Right ventricle myocardium superior (tissue), 1 donor: Measurements from ENCODE around the gene TNFRSF19. TPM values are rescaled to one million over a fixed set of nuclear protein-coding genes. Genes with fewer than 3 reads are reported as not detected.

Experiments
- ATAC-seq: fragments of 200-7000 bp; cut with Tn5 transposase; one replicate; pipeline ENCODE4 v1.9.1; 2020; ENCODE audit warnings: mild to moderate bottlenecking; ENCODE audit not compliant: poor library complexity
- DNase-seq: peaks from one replicate; pipeline ENCODE4 v3.0.0-alpha.2; 2020
- intact Hi-C: fragments of 100-400 bp; cut with DNase I; formaldehyde crosslinking; loops from one replicate; pipeline ENCODE4 v1.11.2; 2022
- total RNA-seq: library from RNA; stranded (reverse); fragmentation: NEBNext Ultra II Directional; extraction: Animal tissue kit (Norgen Biotek cat#: 25700); gene quantifications from one replicate; pipeline ENCODE4 v1.2.1, GENCODE V29; 2021
- donor health status: DM: no; HTN: yes; CAD: no; lungs with severe emphysema.

Gene TNFRSF19
- total RNA-seq, 1 donor from 2014 or later, result 30.2 TPM

- DNase-seq, result no peak
- intact Hi-C loops, result no loop called here
- ATAC-seq, result peak; percentile 31
These were observed 48.1 kb downstream of the TNFRSF19 start for GRCh38 chr13:23618341-23618740.

DNA sequence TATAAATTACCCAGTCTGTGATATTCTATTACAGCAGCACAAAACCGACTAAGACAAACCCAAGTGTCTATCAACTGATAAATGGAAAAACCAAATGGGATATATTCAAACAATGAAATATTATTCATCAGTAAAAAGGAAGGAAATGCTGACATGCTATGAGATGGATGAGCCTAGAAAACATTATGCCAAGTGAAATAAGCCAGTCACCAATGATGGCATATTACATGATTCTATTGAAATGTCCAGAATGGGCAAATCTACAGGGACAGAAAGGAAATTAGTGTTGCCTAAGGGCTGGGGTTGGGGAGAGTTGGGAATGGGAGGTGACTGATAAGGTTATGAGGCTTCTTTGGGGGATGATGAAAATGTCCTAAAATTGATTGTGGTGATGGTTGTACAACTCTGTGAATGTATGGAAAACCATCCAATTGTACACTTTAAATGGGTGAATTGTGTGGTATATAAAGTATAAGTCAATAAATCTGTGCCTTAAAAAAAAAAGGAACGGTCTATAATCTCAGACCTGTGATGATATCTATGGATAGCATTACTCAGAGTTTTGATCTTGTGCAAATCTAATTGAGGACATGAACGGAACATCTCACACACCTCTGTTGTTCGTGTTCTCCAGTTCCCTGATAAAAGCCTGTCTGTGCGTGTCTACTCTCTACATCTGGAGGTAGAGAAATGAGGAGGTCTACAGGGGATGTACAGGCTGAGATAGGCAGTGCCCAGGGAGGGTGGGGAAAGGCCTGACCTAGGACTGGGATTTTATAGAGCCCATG is 49.0 kb downstream of the TNFRSF19 start:
- intact Hi-C loops, result no loop called here
- DNase-seq (no peak), ATAC-seq (no peak)

- DNase-seq (no peak), ATAC-seq (no peak)
- intact Hi-C loops, result no loop called here
These were observed 50.0 kb downstream of the TNFRSF19 start for GRCh38 chr13:23620211-23620610.

DNA sequence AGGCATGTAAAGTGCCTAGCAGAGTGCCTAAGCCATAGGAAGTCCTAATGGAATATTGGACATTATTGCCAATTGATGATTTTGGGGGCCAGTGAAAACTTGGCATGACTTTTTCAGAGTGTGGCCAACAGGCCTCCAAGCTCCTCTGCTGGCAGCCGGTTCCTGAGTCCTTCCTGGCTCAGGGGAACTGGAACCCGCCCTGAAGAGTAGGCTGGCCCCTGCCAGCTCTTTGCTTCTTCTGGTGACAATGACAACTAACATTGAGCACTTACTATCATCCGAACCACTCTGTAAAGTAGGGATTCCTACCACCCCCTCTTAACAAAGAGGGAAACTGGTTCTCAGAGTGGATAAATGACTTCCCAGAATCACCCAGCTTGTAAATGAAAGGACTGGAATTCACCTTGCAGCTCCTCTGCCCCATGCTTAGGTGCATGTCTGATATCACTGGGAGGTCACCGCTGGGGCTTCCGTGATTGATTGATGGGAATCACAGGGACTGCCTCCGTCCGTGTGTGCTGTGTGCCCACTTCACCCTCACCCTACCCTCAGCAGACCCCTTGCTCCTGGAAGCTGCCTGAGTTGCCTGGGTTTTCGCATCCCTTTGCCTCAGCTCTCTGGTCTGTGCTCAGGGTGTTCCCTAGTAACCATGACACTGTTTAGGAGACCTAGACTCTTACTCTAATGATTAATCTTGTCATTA is 50.6 kb downstream of the TNFRSF19 start:
- ATAC-seq (peak; percentile 64), DNase-seq (no peak)
- intact Hi-C loops, result no loop called here

DNA sequence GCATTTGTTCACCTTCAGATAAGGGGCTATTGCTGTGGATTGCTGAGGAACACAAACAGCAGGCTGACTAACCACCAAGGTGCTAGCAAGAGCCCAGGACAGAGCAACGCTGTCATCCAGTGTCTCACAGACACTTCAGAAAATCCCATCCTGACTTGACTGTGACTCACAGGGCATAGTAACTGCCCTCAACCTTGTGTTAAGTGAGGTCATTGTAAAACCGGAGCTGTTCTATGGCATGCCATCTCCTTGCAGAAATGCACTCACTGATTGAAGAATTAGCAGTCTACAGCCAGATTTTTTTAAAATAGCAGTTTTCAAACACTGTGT is 51.1 kb downstream of the TNFRSF19 start:
- intact Hi-C loops, result no loop called here
- ATAC-seq (peak; percentile 57), DNase-seq (no peak)

- intact Hi-C loops, result no loop called here
- DNase-seq (no peak), ATAC-seq (no peak)
These were observed 52.8 kb downstream of the TNFRSF19 start for GRCh38 chr13:23622985-23623384.

DNA sequence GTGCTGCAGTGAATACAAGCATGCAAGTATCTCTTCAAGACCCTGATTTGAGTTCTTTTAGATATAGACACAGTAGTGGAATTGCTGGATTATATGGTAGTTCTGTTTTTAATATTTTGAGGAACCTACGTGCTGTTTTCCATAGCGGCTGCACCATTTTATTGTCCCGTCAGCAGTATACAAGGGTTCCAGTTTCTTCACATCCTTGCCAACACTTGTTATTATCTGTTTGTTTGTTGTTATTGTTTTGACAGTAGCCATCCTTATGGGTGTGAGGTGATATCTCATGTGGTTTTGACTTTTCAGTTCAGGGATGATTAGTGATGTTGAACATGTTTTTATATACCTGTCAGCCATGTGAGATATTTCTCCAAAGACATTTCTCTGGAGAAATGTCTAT is 53.2 kb downstream of the TNFRSF19 start:
- ATAC-seq, result no peak
- no peak for DNase-seq
- intact Hi-C loops, result no loop called here

GRCh38 chr13:23626700-23627099 is 56.5 kb downstream of the TNFRSF19 start:
- ATAC-seq (peak; percentile 71), DNase-seq (no peak)
- intact Hi-C loops, result no loop called here

DNA sequence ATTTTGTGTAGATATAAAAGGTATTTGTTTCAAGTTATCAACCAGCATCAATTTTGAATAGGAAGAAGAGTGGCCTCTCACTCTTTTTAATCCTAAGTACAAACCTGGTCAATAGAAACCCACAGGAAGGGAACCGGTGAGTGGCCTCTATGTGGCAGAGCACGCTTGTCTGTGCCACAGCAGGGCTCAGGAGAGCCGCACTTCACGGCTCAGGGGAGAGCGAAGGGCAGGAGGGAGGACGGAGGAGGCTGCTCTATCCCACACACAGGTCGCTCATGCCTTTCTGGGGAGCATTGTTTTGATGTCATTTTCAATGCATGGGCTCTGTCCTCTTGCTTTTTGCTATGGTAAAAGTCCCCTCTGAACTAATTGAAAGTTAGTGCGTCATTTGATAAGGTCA is 57.2 kb downstream of the TNFRSF19 start:
- intact Hi-C loops, result no loop called here
- ATAC-seq (peak; percentile 14), DNase-seq (no peak)

DNA sequence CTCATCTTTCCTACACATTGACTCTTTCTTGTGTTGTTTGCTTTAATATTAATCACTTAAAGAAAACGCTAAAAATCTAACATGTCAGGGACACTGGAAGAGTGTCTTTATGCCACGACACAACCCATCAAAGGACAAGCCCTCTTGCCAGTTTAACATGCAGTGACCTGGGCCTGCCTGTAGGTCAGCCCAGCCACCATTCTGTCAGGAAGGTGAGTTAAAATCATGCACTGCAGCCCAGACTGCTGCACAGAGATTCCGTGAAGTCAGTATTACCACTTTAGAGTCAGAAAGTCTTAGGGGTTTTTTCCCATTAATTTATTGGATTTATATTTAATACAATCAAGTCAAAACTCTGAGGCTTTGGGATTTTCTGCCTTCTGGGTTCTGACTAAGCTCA is 58.0 kb downstream of the TNFRSF19 start:
- intact Hi-C loops, result no loop called here
- ATAC-seq (peak; percentile 24), DNase-seq (no peak)

- DNase-seq (no peak), ATAC-seq (peak; percentile 65)
- intact Hi-C loops, result no loop called here
These were observed 58.8 kb downstream of the TNFRSF19 start for GRCh38 chr13:23628765-23629565.

DNA sequence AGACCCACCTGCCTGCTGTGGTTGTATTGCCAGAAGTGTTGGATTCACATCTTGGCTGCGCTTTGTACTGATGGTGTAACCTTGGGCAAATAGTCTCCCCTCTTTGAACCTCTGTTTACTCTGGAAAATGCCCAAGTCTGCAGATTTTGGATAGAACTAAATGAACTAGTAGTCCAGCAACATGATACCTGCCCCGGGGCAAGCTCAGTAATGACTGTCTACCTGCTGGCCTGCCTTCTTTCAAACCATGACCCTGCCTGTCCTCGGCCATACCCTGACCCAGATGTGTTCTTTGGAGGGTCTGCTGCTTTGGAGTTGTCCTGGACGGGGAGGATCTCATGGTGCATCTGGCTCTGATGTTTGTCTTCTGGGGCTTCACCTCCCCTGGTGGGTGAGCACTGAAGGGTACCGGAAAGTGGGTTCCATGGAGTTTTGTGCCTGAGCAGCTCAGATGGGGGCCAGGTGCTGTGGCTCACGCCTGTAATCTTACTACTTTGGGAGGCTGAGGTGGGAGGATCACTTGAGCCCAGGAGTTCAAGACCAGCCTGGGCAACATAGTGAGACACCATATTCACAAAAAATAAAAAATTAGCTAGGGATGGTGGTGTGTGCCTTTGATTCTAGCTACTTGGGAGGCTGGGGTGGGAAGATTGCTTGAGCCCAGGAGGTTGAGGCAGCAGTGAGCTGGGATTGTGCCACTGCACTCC is 59.5 kb downstream of the TNFRSF19 start:
- intact Hi-C loops, result no loop called here
- DNase-seq, result no peak
- ATAC-seq, result no peak

DNA sequence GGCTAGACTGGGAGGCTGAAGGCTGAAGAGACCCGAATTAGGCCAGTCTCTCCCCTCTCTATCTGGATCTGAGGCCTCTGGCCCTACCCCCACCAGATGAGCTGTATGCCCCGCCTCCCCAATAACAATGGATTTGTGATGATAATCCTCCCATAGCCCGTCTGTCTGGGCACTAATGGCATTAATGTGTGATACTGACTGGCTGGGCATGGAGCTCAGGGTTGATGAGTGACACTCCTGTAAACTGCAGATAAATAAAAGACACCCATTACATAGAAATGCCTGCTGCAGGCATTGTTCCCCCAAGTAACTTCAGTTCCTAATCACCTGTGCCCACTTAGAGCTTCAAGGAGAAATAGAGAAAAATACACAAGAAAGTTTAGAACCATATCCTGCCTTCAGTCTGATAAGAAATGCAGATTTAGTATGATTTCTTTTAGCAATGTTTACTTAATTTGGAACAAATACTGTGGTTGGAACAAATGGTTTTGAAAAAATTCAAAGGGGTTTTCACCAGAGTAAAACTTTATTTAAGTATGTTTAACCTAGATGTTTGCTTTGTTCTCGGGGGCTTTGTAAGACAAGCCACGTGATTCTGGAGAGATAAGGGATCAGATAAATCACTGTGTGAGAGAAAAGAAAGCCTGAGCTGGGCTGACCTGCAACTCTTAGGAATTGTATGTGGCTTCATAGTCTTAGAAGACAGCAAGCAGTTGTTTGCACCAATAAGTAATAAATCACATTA is 60.3 kb downstream of the TNFRSF19 start:
- no peak for ATAC-seq
- intact Hi-C loops, result no loop called here
- no peak for DNase-seq

GRCh38 chr13:23631311-23632047 is 61.3 kb downstream of the TNFRSF19 start:
- ATAC-seq (no peak), DNase-seq (no peak)
- intact Hi-C loops, result no loop called here

DNA sequence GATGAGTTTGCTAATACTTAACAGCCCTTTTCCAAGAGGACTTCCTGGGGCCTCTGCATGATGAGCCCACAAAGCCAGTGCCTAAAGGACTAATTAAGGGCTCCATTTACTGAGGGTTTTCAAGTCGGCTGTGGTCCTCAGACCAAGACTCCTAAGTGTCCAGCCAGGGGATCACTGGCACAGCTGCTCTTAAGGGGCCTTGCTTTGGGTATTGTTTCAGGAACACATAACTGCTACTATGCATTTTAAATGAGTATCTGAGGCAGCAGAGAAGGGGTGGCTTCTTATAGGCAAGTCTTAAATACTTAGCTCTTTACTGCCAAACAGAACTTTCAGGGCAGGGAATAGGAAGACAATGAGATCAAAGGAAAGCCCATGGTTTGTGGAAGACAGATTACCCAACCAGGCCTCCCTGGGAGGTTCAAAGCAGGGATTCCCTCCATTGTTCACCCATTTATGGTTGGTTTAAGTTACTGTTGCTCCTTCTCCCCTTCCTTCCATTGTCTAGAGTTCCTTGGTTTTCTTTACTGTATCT is 61.9 kb downstream of the TNFRSF19 start:
- DNase-seq (no peak), ATAC-seq (no peak)
- intact Hi-C loops, result no loop called here

DNA sequence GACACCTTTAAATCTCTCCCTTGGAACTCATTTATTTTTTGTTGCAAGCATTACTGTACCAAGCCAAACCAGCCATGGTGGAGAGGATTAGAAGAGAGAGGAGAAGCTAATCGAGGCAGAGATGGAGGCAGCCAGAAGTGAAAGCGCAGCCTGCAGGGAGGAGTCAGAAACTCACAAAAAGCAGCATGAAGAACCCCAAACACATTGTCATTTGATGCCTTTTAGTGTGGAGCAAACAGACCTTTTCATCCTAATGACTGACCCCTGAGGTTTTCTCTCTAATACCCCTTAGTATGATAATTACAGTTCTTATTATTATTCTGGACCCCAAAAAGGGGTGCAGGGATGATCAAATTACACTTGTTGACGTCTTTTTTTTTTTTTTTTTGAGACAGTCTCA is 62.5 kb downstream of the TNFRSF19 start:
- ATAC-seq (no peak), DNase-seq (no peak)
- intact Hi-C loops, result no loop called here

DNA sequence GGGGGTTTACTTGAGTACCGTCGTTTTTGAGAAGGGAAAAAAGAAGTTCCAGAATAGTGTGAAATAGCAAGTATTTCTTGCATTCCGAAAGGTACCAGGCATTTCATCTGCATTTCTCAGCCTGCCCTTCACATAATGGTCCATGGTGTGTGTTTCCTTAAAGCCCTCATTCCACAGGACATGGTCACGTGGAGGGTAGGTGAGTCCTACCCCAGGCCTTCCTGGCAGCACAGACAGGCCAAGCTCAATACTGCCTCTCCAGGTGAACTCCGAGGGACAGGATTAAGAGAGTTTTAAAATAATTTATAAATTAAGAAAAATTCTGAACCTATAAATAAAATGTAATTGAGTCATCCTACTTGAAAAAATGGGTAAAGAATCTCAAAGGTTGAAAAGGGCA is 64.7 kb downstream of the TNFRSF19 start:
- intact Hi-C loops, result no loop called here
- ATAC-seq (no peak), DNase-seq (no peak)

- intact Hi-C loops, result no loop called here
- no peak for DNase-seq
- ATAC-seq, result peak; percentile 26
These were observed 66.1 kb downstream of the TNFRSF19 start for GRCh38 chr13:23636360-23636759.
